Astrocyte (in vitro differentiated cells and primary cell): ENCODE measurements around the gene LRRC53. TPM values are rescaled to one million over a fixed set of nuclear protein-coding genes. Genes with fewer than 3 reads are reported as not detected.
A peak's percentile ranks its signal among the peaks of the same experiment; 100 is the strongest.

Source experiments
- DNase-seq: peaks from one replicate; pipeline ENCODE4 v3.0.0-alpha.2; 2010; ENCODE audit warnings: low read depth
- FAIRE-seq: peaks from 2 replicates; lab custom pipeline; 2011; peaks lifted over from hg19 to GRCh38; lab: Jason Lieb, UNC
- H2AFZ ChIP-seq: 2 replicates; pipeline ENCODE4 v1.6.0; 2012; ENCODE audit warnings: low read depth, low read length, inconsistent platforms
- H3K27ac ChIP-seq: 2 replicates; pipeline ENCODE4 v1.5.1; 2011; ENCODE audit warnings: low read depth, low read length, inconsistent platforms
- H3K27me3 ChIP-seq: 2 replicates; pipeline ENCODE4 v1.6.0; 2011; ENCODE audit warnings: low read length, inconsistent platforms; ENCODE audit not compliant: insufficient read depth
- H3K36me3 ChIP-seq: 2 replicates; pipeline ENCODE4 v1.5.1; 2011; ENCODE audit warnings: low read length, inconsistent platforms; ENCODE audit not compliant: insufficient read depth
- H3K4me1 ChIP-seq: 2 replicates; pipeline ENCODE4 v1.5.1; 2011; ENCODE audit warnings: low read length, inconsistent platforms; ENCODE audit not compliant: insufficient read depth
- H3K4me2 ChIP-seq: 2 replicates; pipeline ENCODE4 v1.6.0; 2012; ENCODE audit warnings: low read length, inconsistent platforms
- H3K4me3 ChIP-seq: 2 replicates; pipeline ENCODE4 v1.5.1; 2011; ENCODE audit warnings: low read depth, mild to moderate bottlenecking, low read length, inconsistent platforms; ENCODE audit not compliant: insufficient read depth
- H3K79me2 ChIP-seq: 2 replicates; pipeline ENCODE4 v1.6.0; 2012; ENCODE audit warnings: mild to moderate bottlenecking, low read length, inconsistent platforms; ENCODE audit not compliant: insufficient read depth
- H3K9ac ChIP-seq: 2 replicates; pipeline ENCODE4 v1.6.0; 2012; ENCODE audit warnings: mild to moderate bottlenecking, low read length, inconsistent platforms
- H3K9me3 ChIP-seq: 2 replicates; pipeline ENCODE4 v1.5.1; 2012; ENCODE audit warnings: low read depth, mild to moderate bottlenecking, low read length, inconsistent platforms; ENCODE audit not compliant: insufficient read depth
- H4K20me1 ChIP-seq: 2 replicates; pipeline ENCODE4 v1.6.0; 2012; ENCODE audit warnings: low read length, inconsistent platforms; ENCODE audit not compliant: insufficient read depth
- H3K27ac Mint-ChIP-seq: one replicate; pipeline ENCODE4 v1.8.0; 2021; ENCODE audit warnings: mild to moderate bottlenecking, mixed read lengths; ENCODE audit not compliant: unreplicated experiment
- H3K27me3 Mint-ChIP-seq: one replicate; pipeline ENCODE4 v1.8.0; 2021; ENCODE audit warnings: low read depth, mixed read lengths; ENCODE audit not compliant: unreplicated experiment
- H3K36me3 Mint-ChIP-seq: one replicate; pipeline ENCODE4 v1.8.0; 2021; ENCODE audit warnings: low read depth, mixed read lengths; ENCODE audit not compliant: unreplicated experiment
- H3K4me1 Mint-ChIP-seq: one replicate; pipeline ENCODE4 v1.8.0; 2021; ENCODE audit warnings: low read depth, mixed read lengths; ENCODE audit not compliant: unreplicated experiment
- H3K4me3 Mint-ChIP-seq: one replicate; pipeline ENCODE4 v1.8.0; 2021; ENCODE audit warnings: mild to moderate bottlenecking, moderate library complexity, mixed read lengths; ENCODE audit not compliant: unreplicated experiment
- H3K9me3 Mint-ChIP-seq: one replicate; pipeline ENCODE4 v1.8.0; 2021; ENCODE audit warnings: mild to moderate bottlenecking, mixed read lengths; ENCODE audit not compliant: unreplicated experiment
- EZH2 ChIP-seq: IDR thresholded peaks from 2 replicates; pipeline ENCODE4 v1.6.1; 2012; ENCODE audit warnings: mild to moderate bottlenecking, low read length, inconsistent platforms; ENCODE audit not compliant: insufficient read depth
- total RNA-seq: library from RNA; stranded (reverse); gene quantifications from 2 replicates; pipeline ENCODE4 v1.2.1, GENCODE V29; 2021
- TF ChIP-seq, protein P1 (sequence below): IDR thresholded peaks from 2 replicates; pipeline ENCODE4 v1.5.1; 2011; ENCODE audit warnings: low read depth, mild to moderate bottlenecking, inconsistent platforms, low read length, moderate library complexity; ENCODE audit not compliant: insufficient read depth

LRRC53 gene
- total RNA-seq, 1 donor from 2014 or later: not detected

DNA sequence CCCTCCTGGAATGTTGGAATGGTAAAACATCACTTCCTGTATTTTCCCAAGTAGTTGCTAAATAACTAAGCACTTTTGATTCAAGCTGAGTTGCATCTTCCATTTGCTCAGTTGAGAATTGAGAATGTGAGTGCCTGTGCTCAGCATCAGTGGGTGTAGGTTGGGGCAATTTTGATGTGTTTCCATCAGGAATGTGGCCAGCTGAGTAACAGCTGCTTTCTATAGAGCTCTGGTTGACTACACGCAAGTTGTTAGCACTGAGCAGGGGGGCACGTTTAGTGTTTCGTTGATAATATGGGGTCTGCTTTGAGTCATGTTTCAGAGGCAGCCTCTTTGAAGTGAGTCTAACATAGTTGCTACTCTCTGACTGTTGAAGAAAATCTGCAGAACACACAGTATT is 41.5 kb downstream of the LRRC53 start:
- peak overlapping the region; percentile 4 for H3K4me2 ChIP-seq
- H2AFZ ChIP-seq: peak overlapping the region; percentile 40
- no peaks in the 10 kb centered on the region for H3K79me2 ChIP-seq
- no peak overlapping the region for H3K27ac ChIP-seq
- no peaks in the 10 kb centered on the region for H3K36me3 Mint-ChIP-seq
- H3K9me3 ChIP-seq: no peaks in the 10 kb centered on the region
- no peak overlapping the region for H3K9ac ChIP-seq
- FAIRE-seq (no peak), DNase-seq (no peak)
- no peak overlapping the region for H3K4me3 ChIP-seq
- H3K36me3 ChIP-seq: no peaks in the 10 kb centered on the region
- TF ChIP-seq, protein P1, sequence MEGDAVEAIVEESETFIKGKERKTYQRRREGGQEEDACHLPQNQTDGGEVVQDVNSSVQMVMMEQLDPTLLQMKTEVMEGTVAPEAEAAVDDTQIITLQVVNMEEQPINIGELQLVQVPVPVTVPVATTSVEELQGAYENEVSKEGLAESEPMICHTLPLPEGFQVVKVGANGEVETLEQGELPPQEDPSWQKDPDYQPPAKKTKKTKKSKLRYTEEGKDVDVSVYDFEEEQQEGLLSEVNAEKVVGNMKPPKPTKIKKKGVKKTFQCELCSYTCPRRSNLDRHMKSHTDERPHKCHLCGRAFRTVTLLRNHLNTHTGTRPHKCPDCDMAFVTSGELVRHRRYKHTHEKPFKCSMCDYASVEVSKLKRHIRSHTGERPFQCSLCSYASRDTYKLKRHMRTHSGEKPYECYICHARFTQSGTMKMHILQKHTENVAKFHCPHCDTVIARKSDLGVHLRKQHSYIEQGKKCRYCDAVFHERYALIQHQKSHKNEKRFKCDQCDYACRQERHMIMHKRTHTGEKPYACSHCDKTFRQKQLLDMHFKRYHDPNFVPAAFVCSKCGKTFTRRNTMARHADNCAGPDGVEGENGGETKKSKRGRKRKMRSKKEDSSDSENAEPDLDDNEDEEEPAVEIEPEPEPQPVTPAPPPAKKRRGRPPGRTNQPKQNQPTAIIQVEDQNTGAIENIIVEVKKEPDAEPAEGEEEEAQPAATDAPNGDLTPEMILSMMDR: no peak
- no peak for TF ChIP-seq EZH2
- H3K4me3 Mint-ChIP-seq: no peak overlapping the region
- no peaks in the 10 kb centered on the region for H3K27me3 Mint-ChIP-seq
- peaks cover 9% of the 10 kb centered on the region for H3K4me1 Mint-ChIP-seq
- no peaks in the 10 kb centered on the region for H3K9me3 Mint-ChIP-seq
- H3K27ac Mint-ChIP-seq: peak overlapping the region; percentile 20
- H3K27me3 ChIP-seq: no peaks in the 10 kb centered on the region
- H4K20me1 ChIP-seq: no peaks in the 10 kb centered on the region
- H3K4me1 ChIP-seq: peaks cover 3% of the 10 kb centered on the region

DNA sequence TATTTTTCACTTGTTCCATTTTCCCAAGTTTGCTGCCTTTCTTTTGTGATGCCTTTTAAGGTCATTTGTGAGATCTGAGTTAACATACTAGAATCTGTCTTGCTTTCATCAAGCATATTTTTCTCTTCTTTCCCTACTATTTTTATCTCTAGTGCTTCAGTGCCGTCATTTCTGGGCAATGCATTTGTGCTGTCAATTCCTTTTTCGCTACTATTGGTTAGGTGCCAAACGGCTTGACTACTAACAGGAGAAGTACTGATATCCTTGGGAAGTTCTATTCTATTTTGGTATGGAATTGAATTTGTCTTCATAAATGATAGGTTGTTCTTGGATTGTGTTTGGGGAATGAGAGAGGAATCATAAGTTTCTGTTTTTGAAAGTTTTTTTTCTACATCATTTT is 42.2 kb downstream of the LRRC53 start:
- Mint-ChIP-seq H3K4me1 (peaks cover 9% of the 10 kb centered on the region), H3K27ac (no peak overlapping the region), H3K36me3 (no peaks in the 10 kb centered on the region), H3K27me3 (no peaks in the 10 kb centered on the region), H3K4me3 (no peak overlapping the region), H3K9me3 (no peaks in the 10 kb centered on the region)
- H3K4me3 ChIP-seq: no peak overlapping the region
- H3K9ac ChIP-seq: no peak overlapping the region
- no peak for FAIRE-seq
- no peaks in the 10 kb centered on the region for H4K20me1 ChIP-seq
- H3K4me1 ChIP-seq: peaks cover 3% of the 10 kb centered on the region
- H3K4me2 ChIP-seq: no peak overlapping the region
- H3K27me3 ChIP-seq: no peaks in the 10 kb centered on the region
- no peak overlapping the region for H3K27ac ChIP-seq
- no peaks in the 10 kb centered on the region for H3K36me3 ChIP-seq
- H2AFZ ChIP-seq: no peak overlapping the region
- H3K79me2 ChIP-seq: no peaks in the 10 kb centered on the region
- no peaks in the 10 kb centered on the region for H3K9me3 ChIP-seq
- TF ChIP-seq, protein P1: no peak
- TF ChIP-seq EZH2: no peak
- DNase-seq: no peak

DNA sequence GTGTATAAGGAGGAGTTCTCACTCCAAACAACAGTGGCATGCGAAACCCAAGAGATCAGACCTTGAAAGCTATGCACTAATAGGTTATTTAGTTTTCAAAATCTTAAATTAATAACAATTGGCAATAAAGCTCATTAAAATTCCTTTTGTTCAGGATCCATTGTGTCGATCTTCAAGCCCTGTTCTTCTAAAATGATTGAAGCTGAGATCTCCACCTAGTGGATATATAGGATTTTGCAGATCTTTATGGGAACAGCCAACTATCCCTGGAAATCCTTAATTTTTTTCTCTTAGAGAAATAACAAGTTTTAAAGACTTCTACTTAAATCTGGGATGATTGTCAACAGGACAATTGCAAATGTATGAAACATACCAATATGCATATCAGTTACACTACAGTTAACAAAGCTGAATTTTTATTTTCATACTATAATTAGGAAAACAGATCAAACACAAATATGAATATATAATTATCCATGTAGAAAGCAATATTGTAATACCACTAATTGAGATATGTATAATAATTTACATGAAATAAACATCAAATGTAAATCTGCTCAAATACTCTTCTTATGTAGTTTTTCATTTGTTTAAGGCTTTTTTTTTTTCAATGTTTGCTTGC is 43.3 kb downstream of the LRRC53 start:
- H3K79me2 ChIP-seq: no peaks in the 10 kb centered on the region
- no peaks in the 10 kb centered on the region for H4K20me1 ChIP-seq
- FAIRE-seq (peak; percentile 13), DNase-seq (peak; percentile 28)
- Mint-ChIP-seq H3K27ac (no peak overlapping the region), H3K36me3 (no peaks in the 10 kb centered on the region), H3K4me1 (peaks cover 11% of the 10 kb centered on the region), H3K27me3 (no peaks in the 10 kb centered on the region), H3K4me3 (no peak overlapping the region), H3K9me3 (no peaks in the 10 kb centered on the region)
- H3K27ac ChIP-seq: no peak overlapping the region
- H3K4me3 ChIP-seq: no peak overlapping the region
- no peaks in the 10 kb centered on the region for H3K27me3 ChIP-seq
- H3K9ac ChIP-seq: no peak overlapping the region
- TF ChIP-seq EZH2: no peak
- TF ChIP-seq, protein P1: peak; percentile 64
- H2AFZ ChIP-seq: no peak overlapping the region
- H3K9me3 ChIP-seq: no peaks in the 10 kb centered on the region
- H3K4me1 ChIP-seq: peaks cover 3% of the 10 kb centered on the region
- no peak overlapping the region for H3K4me2 ChIP-seq
- no peaks in the 10 kb centered on the region for H3K36me3 ChIP-seq
